Nephron progenitor cell (in vitro differentiated cells): ENCODE measurements around the gene DSPP.

Experiments used
- DNase-seq: peaks from one replicate; pipeline ENCODE4 v3.0.0; 2021
- H3K27ac Mint-ChIP-seq: 2 replicates; pipeline ENCODE4 v1.8.0; 2021; ENCODE audit warnings: mild to moderate bottlenecking, moderate library complexity, mixed read lengths
- H3K27me3 Mint-ChIP-seq: 2 replicates; pipeline ENCODE4 v1.8.0; 2021; ENCODE audit warnings: mild to moderate bottlenecking, low read depth, mixed read lengths; ENCODE audit not compliant: poor library complexity
- H3K36me3 Mint-ChIP-seq: 2 replicates; pipeline ENCODE4 v1.8.0; 2021; ENCODE audit warnings: low read depth, mixed read lengths
- H3K4me1 Mint-ChIP-seq: 2 replicates; pipeline ENCODE4 v1.8.0; 2021; ENCODE audit warnings: mixed read lengths
- H3K4me3 Mint-ChIP-seq: 2 replicates; pipeline ENCODE4 v1.8.0; 2021; ENCODE audit warnings: mild to moderate bottlenecking, moderate library complexity, mixed read lengths
- H3K9me3 Mint-ChIP-seq: 2 replicates; pipeline ENCODE4 v1.8.0; 2021; ENCODE audit warnings: mild to moderate bottlenecking, moderate library complexity, mixed read lengths
- CTCF ChIP-seq: fragments of 200-600 bp; sonication (generic); IDR thresholded peaks from 2 replicates; pipeline ENCODE4 v1.5.0; 2021; ENCODE audit warnings: antibody characterized with exemption

The DSPP gene

GRCh38 chr4:87616268-87616667 is 7.9 kb downstream of the DSPP start:
- TF ChIP-seq CTCF = no peak
- Mint-ChIP-seq H3K36me3 (no peaks in the 10 kb centered on the region), H3K27ac (no peak overlapping the region), H3K9me3 (no peaks in the 10 kb centered on the region), H3K27me3 (peaks cover 8% of the 10 kb centered on the region), H3K4me1 (no peaks in the 10 kb centered on the region), H3K4me3 (no peak overlapping the region)
- DNase-seq = no peak

- no peaks in the 10 kb centered on the region for H3K36me3 Mint-ChIP-seq
- H3K27ac Mint-ChIP-seq = no peak overlapping the region
- DNase-seq = no peak
- no peak for TF ChIP-seq CTCF
- no peaks in the 10 kb centered on the region for H3K9me3 Mint-ChIP-seq
- H3K4me3 Mint-ChIP-seq = no peak overlapping the region
- peaks cover 11% of the 10 kb centered on the region for H3K27me3 Mint-ChIP-seq
- H3K4me1 Mint-ChIP-seq = peaks cover 5% of the 10 kb centered on the region
Observed at GRCh38 chr4:87620086-87620485, 11.8 kb downstream of the DSPP start.

GRCh38 chr4:87620491-87620890 is 12.2 kb downstream of the DSPP start:
- no peaks in the 10 kb centered on the region for H3K36me3 Mint-ChIP-seq
- TF ChIP-seq CTCF = no peak
- H3K4me1 Mint-ChIP-seq = peaks cover 5% of the 10 kb centered on the region
- no peak for DNase-seq
- no peak overlapping the region for H3K27ac Mint-ChIP-seq
- peaks cover 11% of the 10 kb centered on the region for H3K27me3 Mint-ChIP-seq
- H3K9me3 Mint-ChIP-seq = no peaks in the 10 kb centered on the region
- H3K4me3 Mint-ChIP-seq = no peak overlapping the region

GRCh38 chr4:87622303-87622702 is 14.0 kb downstream of the DSPP start:
- Mint-ChIP-seq H3K27me3 (peaks cover 8% of the 10 kb centered on the region), H3K27ac (no peak overlapping the region), H3K9me3 (peaks cover 3% of the 10 kb centered on the region), H3K36me3 (no peaks in the 10 kb centered on the region), H3K4me3 (no peak overlapping the region), H3K4me1 (peaks cover 5% of the 10 kb centered on the region)
- no peak for DNase-seq
- no peak for TF ChIP-seq CTCF

- Mint-ChIP-seq H3K4me3 (no peak overlapping the region), H3K9me3 (peaks cover 3% of the 10 kb centered on the region), H3K36me3 (no peaks in the 10 kb centered on the region), H3K27me3 (peaks cover 8% of the 10 kb centered on the region), H3K4me1 (peaks cover 5% of the 10 kb centered on the region), H3K27ac (no peak overlapping the region)
- TF ChIP-seq CTCF = no peak
- no peak for DNase-seq
Observed at GRCh38 chr4:87624698-87625097, 16.4 kb downstream of the DSPP start.

- Mint-ChIP-seq H3K27ac (no peak overlapping the region), H3K27me3 (peaks cover 4% of the 10 kb centered on the region), H3K4me1 (no peaks in the 10 kb centered on the region), H3K36me3 (no peaks in the 10 kb centered on the region), H3K9me3 (no peaks in the 10 kb centered on the region), H3K4me3 (no peak overlapping the region)
- DNase-seq = no peak
- no peak for TF ChIP-seq CTCF
Observed at GRCh38 chr4:87631668-87632067, 23.3 kb downstream of the DSPP start.
